SK-N-MC (cell line): Measurements from ENCODE around the gene SPSB3.

Experiments used
- FOXP2 ChIP-seq: optimal IDR thresholded peaks from 2 replicates; pipeline ENCODE3; 2011; ENCODE audit warnings: mild to moderate bottlenecking, moderate library complexity; ENCODE audit not compliant: insufficient read depth; ENCODE audit errors: extremely low read length, control extremely low read depth
- POLR2AphosphoS5 ChIP-seq: IDR thresholded peaks from 2 replicates; pipeline ENCODE4 v1.6.1; 2012; ENCODE audit warnings: mild to moderate bottlenecking, low read depth, low read length, borderline replicate concordance

DNA sequence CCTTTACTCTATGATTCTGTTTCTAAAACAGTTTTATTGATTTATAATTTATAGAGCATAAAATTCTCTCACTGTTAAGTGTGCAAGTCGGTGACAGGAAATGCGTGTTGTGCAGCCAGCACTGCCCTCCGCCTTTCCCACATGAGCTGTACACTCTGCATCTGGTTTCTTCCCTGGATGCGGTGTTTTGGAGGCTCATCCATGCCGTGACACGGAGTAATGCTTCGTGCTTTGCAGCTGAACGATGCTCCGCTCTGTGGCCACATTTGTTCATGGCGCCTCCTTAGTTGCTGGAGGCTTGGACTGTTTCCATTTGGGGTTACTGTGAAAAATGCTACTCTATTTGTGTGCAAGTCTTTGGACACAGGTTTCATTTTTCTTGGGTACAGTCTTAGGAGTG, 18.3 kb upstream of the SPSB3 start:
- TF ChIP-seq POLR2AphosphoS5 (no peak), FOXP2 (no peak)
